CD4-positive, alpha-beta T cell treated with Interleukin-1 beta for 1 hour (primary cell): Measurements from ENCODE around the gene INTS3.
A peak's percentile ranks its signal among the peaks of the same experiment; 100 is the strongest.
"Not testable (repeated sequence)": the region's sequence is repeated elsewhere in the genome, so short reads cannot be mapped to it uniquely, and the experiment has no call there.

Experiments
- DNase-seq, 2 donors: peaks; one replicate each; pipeline ENCODE4 v3.0.0-alpha.2; 2020 to 2022

Gene INTS3

GRCh38 chr1:153763365-153764225 lies 35.7 kb downstream of the INTS3 start:
- no peak for DNase-seq

GRCh38 chr1:153764310-153764709 lies 36.5 kb downstream of the INTS3 start:
- DNase-seq, result no peak

GRCh38 chr1:153766663-153767062 lies 38.8 kb downstream of the INTS3 start:
- not testable (repeated sequence) for DNase-seq

- DNase-seq, result no peak
Measured at GRCh38 chr1:153767519-153767918, 39.7 kb downstream of the INTS3 start.

- DNase-seq, result no peak
Measured at GRCh38 chr1:153768316-153769181, 40.7 kb downstream of the INTS3 start.

GRCh38 chr1:153769221-153769620 lies 41.4 kb downstream of the INTS3 start:
- DNase-seq, result no peak

- DNase-seq, result no peak
Measured at GRCh38 chr1:153770797-153771196, 42.9 kb downstream of the INTS3 start.

- no peak for DNase-seq
Measured at GRCh38 chr1:153771261-153771660, 43.4 kb downstream of the INTS3 start.

- DNase-seq, result no peak
Measured at GRCh38 chr1:153771841-153772593, 44.2 kb downstream of the INTS3 start.

- peak in 1 of 2 donors; percentile 19 for DNase-seq
Measured at GRCh38 chr1:153773096-153773921, 45.5 kb downstream of the INTS3 start.

GRCh38 chr1:153774026-153774595 lies 46.3 kb downstream of the INTS3 start:
- no peak for DNase-seq

GRCh38 chr1:153774780-153775457 lies 47.1 kb downstream of the INTS3 start, which contains the start of gene SLC27A3:
Gene SLC27A3 (plus strand): TSS chr1:153775407. CDS start chr1:153775498, 91 bp downstream.
- no peak for DNase-seq

GRCh38 chr1:153775458-153776327 lies 47.8 kb downstream of the INTS3 start:
- peak; percentile 67 to 68 for DNase-seq

- DNase-seq, result no peak
Measured at GRCh38 chr1:153776352-153776751, 48.5 kb downstream of the INTS3 start.

- no peak for DNase-seq
Measured at GRCh38 chr1:153776845-153777370, 49.1 kb downstream of the INTS3 start.

GRCh38 chr1:153777648-153778047 lies 49.8 kb downstream of the INTS3 start:
- no peak for DNase-seq

- DNase-seq, result no peak
Measured at GRCh38 chr1:153778051-153778823, 50.4 kb downstream of the INTS3 start.

GRCh38 chr1:153778824-153779519 lies 51.1 kb downstream of the INTS3 start:
- no peak for DNase-seq
